Heart left ventricle (tissue), 16 donors: Measurements from ENCODE around the gene DNM3. TPM values are rescaled to one million over a fixed set of nuclear protein-coding genes. Genes with fewer than 3 reads are reported as not detected.

Experiments
- ATAC-seq, 4 donors: fragments of 200-7000 bp; cut with Tn5 transposase; one replicate each; pipeline ENCODE4 v1.9.1; 2020 to 2022; ENCODE audit warnings: moderate library complexity in 4 of 4, mild to moderate bottlenecking in 3 of 4, moderate number of reproducible peaks in 1 of 4
- DNase-seq, 5 donors: peaks; one replicate each; pipeline ENCODE4 v3.0.0-alpha.2; 2020
- H3K27ac ChIP-seq, 12 donors: fragments of 200-600 bp; sonication (generic) in 4 of 12; one replicate each; pipeline versions ENCODE4 v1.5.0 to v1.8.0; 2016 to 2022; ENCODE audit warnings: mild to moderate bottlenecking in 2 of 12
- H3K27me3 ChIP-seq, 9 donors: fragments of 200-600 bp; sonication (generic) in 2 of 9; one replicate each; pipeline versions ENCODE4 v1.5.1 to v1.8.0; 2016 to 2022; ENCODE audit warnings: mild to moderate bottlenecking in 3 of 9
- H3K36me3 ChIP-seq, 9 donors: fragments of 200-600 bp; sonication (generic) in 2 of 9; one replicate each; pipeline versions ENCODE4 v1.5.0 to v1.8.0; 2018 to 2022; ENCODE audit warnings: mild to moderate bottlenecking in 2 of 9
- H3K4me1 ChIP-seq, 12 donors: fragments of 200-600 bp; sonication (generic) in 4 of 12; one replicate each; pipeline versions ENCODE4 v1.5.0 to v1.8.0; 2016 to 2022; ENCODE audit warnings: mild to moderate bottlenecking in 3 of 12
- H3K4me3 ChIP-seq, 12 donors: fragments of 200-600 bp; sonication (generic) in 4 of 12; one replicate each; pipeline versions ENCODE4 v1.5.0 to v1.8.0; 2017 to 2022; ENCODE audit warnings: mild to moderate bottlenecking in 9 of 12, moderate library complexity in 4 of 12
- H3K9me3 ChIP-seq, 12 donors: fragments of 200-600 bp; sonication (generic) in 4 of 12; one replicate each; pipeline versions ENCODE4 v1.5.0 to v1.8.0; 2016 to 2022; ENCODE audit warnings: mild to moderate bottlenecking in 1 of 12
- CTCF ChIP-seq, 12 donors: fragments of 200-600 bp; sonication (generic) in 4 of 12; IDR thresholded peaks; one replicate each; pipeline versions ENCODE4 v1.5.0 to v1.8.0; 2018 to 2022; ENCODE audit warnings: antibody characterized with exemption in 12 of 12, mild to moderate bottlenecking in 5 of 12
- POLR2A ChIP-seq, 2 donors: fragments of 450-650 bp; IDR thresholded peaks; one replicate each; pipeline ENCODE4 v1.6.1; 2017; ENCODE audit warnings: antibody characterized with exemption in 2 of 2, mild to moderate bottlenecking in 2 of 2, moderate library complexity in 2 of 2
- WGBS, 4 donors: extraction: QIAGEN DNeasy Blood & Tissue Kit in 2 of 4; methylation state at CpG; one replicate each; pipeline versions ENCODE4 v1.1.5 to v1.1.7; 2013 to 2018; 5-methylcytosine and 5-hydroxymethylcytosine counted together
- intact Hi-C, 10 donors: fragments of 100-400 bp; cut with DNase I; formaldehyde crosslinking; loops; one replicate each; pipeline versions ENCODE4 v1.11.1 to v1.14.2; 2022
- polyA plus RNA-seq, 2 donors: library from polyadenylated mRNA; stranded (reverse); fragments of 200-250 nt; gene quantifications; one replicate each; pipeline ENCODE4 v1.2.3, GENCODE V29; 2013
- total RNA-seq, 9 donors: library from RNA; depleted of rRNA in 2 of 9; stranded (reverse); fragments of >200 nt in 2 of 9; fragmentation: NEBNext Ultra II Directional in 3 of 9; extraction: Animal tissue kit (Norgen Biotek cat#: 25700) in 3 of 9; gene quantifications; one replicate each; pipeline versions ENCODE4 v1.1.0 to v1.2.4, GENCODE V29; 2016 to 2023
- donor health status: ischemic (EF 13 %, LVEDD 7.1; RV severe dilation, severe dysfunction).
- donor health status: healthy with polysubstance abuse.
- donor health status: DM: no; HTN: yes; CAD: no.
- donor health status: DM: no; HTN: no; CAD: no.
- donor health status: ischemic (EF 25% LVEDD 6.9; RV normal size, moderate dysfunction).
- donor health status: ischemic (EF 25% LVEDD 5.7; RV mildly dilated, moderate dysfunction).
- donor health status: healthy.
- donor health status: DM: yes; HTN: yes; CAD: no.
- donor health status: ischemic (EF 35%, LVEDD 5.7; RV mildly dilated, moderate dysfunction).
- donor health status: nonischemic (EF 11% LVEDD 7.7; RV severe dilation, severe dysfunction).
- donor health status: DM: yes; HTN: yes; CAD: no.
- donor health status: PGD.
- donor health status: ischemic (EF 29% LVEDD 5.4; RV normal size, mild dysfunction).
- donor health status: nonischemic (EF 23%, LVEDD 6.1; RV moderate dilation, normal function).

Gene DNM3
- total and polyA plus RNA-seq, 11 donors, result 0.44 to 3.9 (median 1.9) TPM

GRCh38 chr1:172246521-172247390 is 405.5 kb downstream of the DNM3 start:
- H3K4me1 ChIP-seq, result no peaks in the 10 kb centered on the region
- DNase-seq, result no peak
- no peaks in the 10 kb centered on the region for H3K9me3 ChIP-seq
- no peak overlapping the region for H3K27ac ChIP-seq
- no peaks in the 10 kb centered on the region for H3K27me3 ChIP-seq
- WGBS, 4 donors, result 88 to 94% (median 92%) methylated on average over 8 of the region's 8 CpGs
- no peaks in the 10 kb centered on the region for H3K36me3 ChIP-seq
- intact Hi-C loops, result no loop called here
- no peak overlapping the region for H3K4me3 ChIP-seq
- ATAC-seq, result no peak
- TF ChIP-seq POLR2A (IDR thresholded peaks at IDR 0.05) (no peak), CTCF (IDR thresholded peaks at IDR 0.05) (no peak)

- ATAC-seq, result no peak
- H3K4me3 ChIP-seq, result no peak overlapping the region
- intact Hi-C loops, result no loop called here
- DNase-seq, result no peak
- 80 to 91% (median 85%) methylated on average over 1 of the region's 1 CpG for WGBS, 4 donors
- TF ChIP-seq POLR2A (IDR thresholded peaks at IDR 0.05), result no peak
- no peak for TF ChIP-seq CTCF (IDR thresholded peaks at IDR 0.05)
- no peaks in the 10 kb centered on the region for H3K36me3 ChIP-seq
- H3K4me1 ChIP-seq, result peaks cover 0 to 12% (median 0%) of the 10 kb centered on the region in 12 donors
- no peak overlapping the region for H3K27ac ChIP-seq
- H3K27me3 ChIP-seq, result no peaks in the 10 kb centered on the region
- H3K9me3 ChIP-seq, result no peaks in the 10 kb centered on the region
Observed at GRCh38 chr1:172251486-172251885, 410.2 kb downstream of the DNM3 start.

- intact Hi-C loops, result no loop called here
Observed at GRCh38 chr1:172252321-172252720, 411.0 kb downstream of the DNM3 start.

More at GRCh38 chr1:172252321-172252720, 411.0 kb downstream of the DNM3 start:
- H3K27ac ChIP-seq, result no peak overlapping the region
- 56 to 83% (median 74%) methylated on average over 4 of the region's 4 CpGs for WGBS, 4 donors
- peaks cover 0 to 12% (median 0%) of the 10 kb centered on the region in 12 donors for H3K4me1 ChIP-seq
- TF ChIP-seq CTCF (IDR thresholded peaks at IDR 0.05), result no peak
- no peak for TF ChIP-seq POLR2A (IDR thresholded peaks at IDR 0.05)
- no peaks in the 10 kb centered on the region for H3K9me3 ChIP-seq
- no peaks in the 10 kb centered on the region for H3K36me3 ChIP-seq
- DNase-seq (no peak), ATAC-seq (no peak)
- H3K4me3 ChIP-seq, result no peak overlapping the region
- H3K27me3 ChIP-seq, result no peaks in the 10 kb centered on the region
